Astrocyte (in vitro differentiated cells and primary cell): ENCODE data around the gene DCLK1. TPM values are rescaled to one million over a fixed set of nuclear protein-coding genes. Genes with fewer than 3 reads are reported as not detected.

Experiments
- DNase-seq: peaks from one replicate; pipeline ENCODE4 v3.0.0-alpha.2; 2010; ENCODE audit warnings: low read depth
- FAIRE-seq: peaks from 2 replicates; lab custom pipeline; 2011; peaks lifted over from hg19 to GRCh38; lab: Jason Lieb, UNC
- H2AFZ ChIP-seq: 2 replicates; pipeline ENCODE4 v1.6.0; 2012; ENCODE audit warnings: low read depth, low read length, inconsistent platforms
- H3K27ac ChIP-seq: 2 replicates; pipeline ENCODE4 v1.5.1; 2011; ENCODE audit warnings: low read depth, low read length, inconsistent platforms
- H3K27me3 ChIP-seq: 2 replicates; pipeline ENCODE4 v1.6.0; 2011; ENCODE audit warnings: low read length, inconsistent platforms; ENCODE audit not compliant: insufficient read depth
- H3K36me3 ChIP-seq: 2 replicates; pipeline ENCODE4 v1.5.1; 2011; ENCODE audit warnings: low read length, inconsistent platforms; ENCODE audit not compliant: insufficient read depth
- H3K4me1 ChIP-seq: 2 replicates; pipeline ENCODE4 v1.5.1; 2011; ENCODE audit warnings: low read length, inconsistent platforms; ENCODE audit not compliant: insufficient read depth
- H3K4me2 ChIP-seq: 2 replicates; pipeline ENCODE4 v1.6.0; 2012; ENCODE audit warnings: low read length, inconsistent platforms
- H3K4me3 ChIP-seq: 2 replicates; pipeline ENCODE4 v1.5.1; 2011; ENCODE audit warnings: low read depth, mild to moderate bottlenecking, low read length, inconsistent platforms; ENCODE audit not compliant: insufficient read depth
- H3K79me2 ChIP-seq: 2 replicates; pipeline ENCODE4 v1.6.0; 2012; ENCODE audit warnings: mild to moderate bottlenecking, low read length, inconsistent platforms; ENCODE audit not compliant: insufficient read depth
- H3K9ac ChIP-seq: 2 replicates; pipeline ENCODE4 v1.6.0; 2012; ENCODE audit warnings: mild to moderate bottlenecking, low read length, inconsistent platforms
- H3K9me3 ChIP-seq: 2 replicates; pipeline ENCODE4 v1.5.1; 2012; ENCODE audit warnings: low read depth, mild to moderate bottlenecking, low read length, inconsistent platforms; ENCODE audit not compliant: insufficient read depth
- H4K20me1 ChIP-seq: 2 replicates; pipeline ENCODE4 v1.6.0; 2012; ENCODE audit warnings: low read length, inconsistent platforms; ENCODE audit not compliant: insufficient read depth
- H3K27ac Mint-ChIP-seq: one replicate; pipeline ENCODE4 v1.8.0; 2021; ENCODE audit warnings: mild to moderate bottlenecking, mixed read lengths; ENCODE audit not compliant: unreplicated experiment
- H3K27me3 Mint-ChIP-seq: one replicate; pipeline ENCODE4 v1.8.0; 2021; ENCODE audit warnings: low read depth, mixed read lengths; ENCODE audit not compliant: unreplicated experiment
- H3K36me3 Mint-ChIP-seq: one replicate; pipeline ENCODE4 v1.8.0; 2021; ENCODE audit warnings: low read depth, mixed read lengths; ENCODE audit not compliant: unreplicated experiment
- H3K4me1 Mint-ChIP-seq: one replicate; pipeline ENCODE4 v1.8.0; 2021; ENCODE audit warnings: low read depth, mixed read lengths; ENCODE audit not compliant: unreplicated experiment
- H3K4me3 Mint-ChIP-seq: one replicate; pipeline ENCODE4 v1.8.0; 2021; ENCODE audit warnings: mild to moderate bottlenecking, moderate library complexity, mixed read lengths; ENCODE audit not compliant: unreplicated experiment
- H3K9me3 Mint-ChIP-seq: one replicate; pipeline ENCODE4 v1.8.0; 2021; ENCODE audit warnings: mild to moderate bottlenecking, mixed read lengths; ENCODE audit not compliant: unreplicated experiment
- EZH2 ChIP-seq: IDR thresholded peaks from 2 replicates; pipeline ENCODE4 v1.6.1; 2012; ENCODE audit warnings: mild to moderate bottlenecking, low read length, inconsistent platforms; ENCODE audit not compliant: insufficient read depth
- total RNA-seq: library from RNA; stranded (reverse); gene quantifications from 2 replicates; pipeline ENCODE4 v1.2.1, GENCODE V29; 2021
- TF ChIP-seq, protein P1 (sequence below): IDR thresholded peaks from 2 replicates; pipeline ENCODE4 v1.5.1; 2011; ENCODE audit warnings: low read depth, mild to moderate bottlenecking, inconsistent platforms, low read length, moderate library complexity; ENCODE audit not compliant: insufficient read depth

The DCLK1 gene
- total RNA-seq, 1 donor from 2014 or later = 4.9 TPM

DNA sequence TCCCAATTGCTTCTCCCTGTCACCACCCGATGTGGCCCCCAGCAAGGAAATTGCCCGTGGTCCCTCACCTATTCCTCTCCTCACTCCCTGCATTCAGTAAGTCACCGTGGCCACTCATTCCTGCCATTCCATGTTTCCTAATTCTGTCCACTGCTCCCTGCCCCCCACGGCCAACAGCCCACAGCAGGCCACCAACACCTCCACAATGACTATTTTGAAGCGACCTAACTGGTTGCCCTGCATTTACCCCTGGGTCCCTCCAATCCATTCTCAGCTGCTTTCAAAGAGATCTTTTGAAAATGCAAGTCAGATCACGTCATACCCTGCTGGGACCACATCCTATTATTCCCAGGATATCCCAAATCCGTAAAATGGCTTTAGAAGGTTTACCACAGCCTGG lies 210.4 kb downstream of the DCLK1 start:
- peaks cover 37% of the 10 kb centered on the region for H3K4me1 ChIP-seq
- no peak overlapping the region for H3K9ac ChIP-seq
- H3K4me2 ChIP-seq = no peak overlapping the region
- no peak for DNase-seq
- FAIRE-seq = no peak
- no peaks in the 10 kb centered on the region for H3K9me3 ChIP-seq
- no peak overlapping the region for H2AFZ ChIP-seq
- Mint-ChIP-seq H3K36me3 (no peaks in the 10 kb centered on the region), H3K9me3 (no peaks in the 10 kb centered on the region), H3K4me1 (peaks cover 60% of the 10 kb centered on the region), H3K27me3 (no peaks in the 10 kb centered on the region), H3K27ac (no peak overlapping the region), H3K4me3 (no peak overlapping the region)
- no peaks in the 10 kb centered on the region for H3K36me3 ChIP-seq
- TF ChIP-seq EZH2 = no peak
- TF ChIP-seq, protein P1, sequence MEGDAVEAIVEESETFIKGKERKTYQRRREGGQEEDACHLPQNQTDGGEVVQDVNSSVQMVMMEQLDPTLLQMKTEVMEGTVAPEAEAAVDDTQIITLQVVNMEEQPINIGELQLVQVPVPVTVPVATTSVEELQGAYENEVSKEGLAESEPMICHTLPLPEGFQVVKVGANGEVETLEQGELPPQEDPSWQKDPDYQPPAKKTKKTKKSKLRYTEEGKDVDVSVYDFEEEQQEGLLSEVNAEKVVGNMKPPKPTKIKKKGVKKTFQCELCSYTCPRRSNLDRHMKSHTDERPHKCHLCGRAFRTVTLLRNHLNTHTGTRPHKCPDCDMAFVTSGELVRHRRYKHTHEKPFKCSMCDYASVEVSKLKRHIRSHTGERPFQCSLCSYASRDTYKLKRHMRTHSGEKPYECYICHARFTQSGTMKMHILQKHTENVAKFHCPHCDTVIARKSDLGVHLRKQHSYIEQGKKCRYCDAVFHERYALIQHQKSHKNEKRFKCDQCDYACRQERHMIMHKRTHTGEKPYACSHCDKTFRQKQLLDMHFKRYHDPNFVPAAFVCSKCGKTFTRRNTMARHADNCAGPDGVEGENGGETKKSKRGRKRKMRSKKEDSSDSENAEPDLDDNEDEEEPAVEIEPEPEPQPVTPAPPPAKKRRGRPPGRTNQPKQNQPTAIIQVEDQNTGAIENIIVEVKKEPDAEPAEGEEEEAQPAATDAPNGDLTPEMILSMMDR = no peak
- no peaks in the 10 kb centered on the region for H3K79me2 ChIP-seq
- H3K27me3 ChIP-seq = no peaks in the 10 kb centered on the region
- no peaks in the 10 kb centered on the region for H4K20me1 ChIP-seq
- H3K27ac ChIP-seq = no peak overlapping the region
- H3K4me3 ChIP-seq = no peak overlapping the region

DNA sequence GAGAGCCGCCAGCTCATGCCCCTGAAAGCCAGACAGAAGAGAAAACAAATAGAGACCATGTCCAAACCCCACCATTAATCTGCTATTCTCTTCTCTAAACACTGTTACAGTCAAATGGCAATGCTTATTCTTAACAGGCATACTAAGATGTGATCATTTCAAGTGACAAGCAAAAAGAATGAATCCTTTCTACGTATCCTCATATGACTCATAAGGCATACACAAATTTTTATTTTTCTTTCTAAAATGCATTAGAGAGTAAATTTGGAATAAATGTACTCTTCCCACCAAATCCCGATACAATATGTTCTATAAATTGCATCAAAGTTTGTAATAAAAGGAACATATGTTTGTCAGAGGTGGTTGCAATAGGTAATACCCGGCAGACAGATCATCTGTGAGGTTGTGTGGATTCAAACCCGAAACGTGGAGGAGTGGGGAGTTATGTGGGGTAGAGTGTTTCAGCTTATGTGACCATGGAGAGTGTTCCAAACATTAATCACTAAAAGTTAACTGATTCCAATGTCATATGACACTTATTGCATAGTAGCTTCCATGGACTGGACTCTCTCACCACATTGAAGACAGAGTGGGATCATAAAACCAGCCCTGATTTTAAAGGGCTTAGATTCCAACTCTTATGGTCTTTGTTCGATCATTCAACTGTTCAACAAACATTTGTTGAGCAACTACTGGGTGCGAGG lies 213.1 kb downstream of the DCLK1 start:
- Mint-ChIP-seq H3K9me3 (no peaks in the 10 kb centered on the region), H3K27ac (no peak overlapping the region), H3K27me3 (no peaks in the 10 kb centered on the region), H3K4me3 (no peak overlapping the region), H3K4me1 (peaks cover 41% of the 10 kb centered on the region), H3K36me3 (no peaks in the 10 kb centered on the region)
- H3K4me1 ChIP-seq = peaks cover 26% of the 10 kb centered on the region
- no peaks in the 10 kb centered on the region for H3K9me3 ChIP-seq
- DNase-seq (peak; percentile 36), FAIRE-seq (peak; percentile 73)
- H3K4me2 ChIP-seq = peak overlapping the region; percentile 81
- TF ChIP-seq EZH2 = no peak
- TF ChIP-seq, protein P1 = no peak
- H3K27ac ChIP-seq = peak overlapping the region; percentile 67
- no peaks in the 10 kb centered on the region for H4K20me1 ChIP-seq
- no peaks in the 10 kb centered on the region for H3K79me2 ChIP-seq
- H3K36me3 ChIP-seq = no peaks in the 10 kb centered on the region
- peak overlapping the region; percentile 42 for H3K4me3 ChIP-seq
- H3K27me3 ChIP-seq = no peaks in the 10 kb centered on the region
- peak overlapping the region; percentile 65 for H3K9ac ChIP-seq
- H2AFZ ChIP-seq = peak overlapping the region; percentile 75

DNA sequence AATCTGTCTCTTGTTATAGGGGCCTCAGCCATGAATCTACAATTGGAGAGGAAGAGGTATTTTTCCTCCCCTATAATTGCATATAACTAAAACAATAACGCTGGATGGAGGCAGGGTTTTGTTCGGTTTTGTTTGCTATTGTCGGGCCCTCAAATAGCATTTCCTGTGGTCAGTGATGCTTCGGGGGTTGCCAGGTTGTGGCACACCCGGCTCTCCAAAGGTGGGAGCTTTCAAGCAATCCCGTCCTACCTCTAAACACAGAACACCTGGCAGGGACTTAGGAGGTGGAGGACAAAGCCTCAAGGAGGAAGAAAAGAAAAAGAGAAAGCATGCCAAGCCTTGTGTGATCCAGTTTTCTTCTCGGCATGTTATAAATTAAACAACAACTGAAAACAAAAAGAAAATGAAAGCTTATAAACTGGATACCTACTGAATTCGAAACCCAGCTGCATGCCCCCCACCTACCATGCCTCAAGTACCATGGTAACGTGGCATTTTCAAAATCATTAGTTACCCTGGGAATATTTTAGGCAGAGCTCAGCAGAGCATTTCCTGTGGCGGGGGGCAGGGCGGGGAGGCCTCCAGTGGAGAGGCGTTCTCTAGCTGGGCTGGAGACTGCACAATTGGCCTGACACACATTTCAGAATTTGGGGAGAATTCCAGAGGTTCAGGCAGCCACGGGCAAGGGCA lies 213.8 kb downstream of the DCLK1 start:
- FAIRE-seq (no peak), DNase-seq (peak; percentile 50)
- Histone ChIP-seq H3K9ac (peak overlapping the region; percentile 65), H2AFZ (peak overlapping the region; percentile 75), H3K9me3 (no peaks in the 10 kb centered on the region), H3K79me2 (no peaks in the 10 kb centered on the region), H3K27ac (peak overlapping the region; percentile 67), H3K27me3 (no peaks in the 10 kb centered on the region), H4K20me1 (no peaks in the 10 kb centered on the region), H3K4me2 (peak overlapping the region; percentile 81), H3K4me1 (peaks cover 19% of the 10 kb centered on the region), H3K36me3 (no peaks in the 10 kb centered on the region), H3K4me3 (peak overlapping the region; percentile 42)
- TF ChIP-seq EZH2 = no peak
- Mint-ChIP-seq H3K4me1 (peaks cover 35% of the 10 kb centered on the region), H3K4me3 (no peak overlapping the region), H3K27me3 (no peaks in the 10 kb centered on the region), H3K27ac (peak overlapping the region; percentile 81), H3K36me3 (no peaks in the 10 kb centered on the region), H3K9me3 (no peaks in the 10 kb centered on the region)
